Measurements from ENCODE around the gene CDC42SE2. TPM values are rescaled to one million over a fixed set of nuclear protein-coding genes. Genes with fewer than 3 reads are reported as not detected.
A peak's percentile ranks its signal among the peaks of the same experiment; 100 is the strongest.

Gene CDC42SE2
- total and polyA plus RNA-seq, 2 donors from 2014 or later: 24.8 to 90.7 TPM

- Histone ChIP-seq H3K4me3 (ENCODE audit: low read length in 3 of 3) (peak overlapping the region in 1 of 3 donors; percentile 12), H3K27me3 (ENCODE audit: control insufficient read depth, insufficient read depth, low read length) (no peaks in the 10 kb centered on the region), H3K9ac (ENCODE audit: low read length in 3 of 3) (no peak overlapping the region), H3K9me3 (ENCODE audit: control insufficient read depth in 2 of 3, insufficient read depth in 1 of 3, low read length in 3 of 3) (no peaks in the 10 kb centered on the region), H3K27ac (ENCODE audit: low read depth in 2 of 2, low read length in 2 of 2) (no peak overlapping the region), H3K36me3 (ENCODE audit: control insufficient read depth in 2 of 3, insufficient read depth in 3 of 3, low read length in 3 of 3) (no peaks in the 10 kb centered on the region), H3K4me1 (ENCODE audit: control insufficient read depth in 2 of 3, insufficient read depth in 2 of 3, low read depth in 1 of 3, low read length in 3 of 3) (no peaks in the 10 kb centered on the region)
- intact Hi-C loops (cut with DNase I): no loop called here
- no peak for TF ChIP-seq CTCF (IDR thresholded peaks at IDR 0.05; ENCODE audit: borderline replicate concordance, extremely low read depth, insufficient read depth)
- FAIRE-seq (no peak), DNase-seq (no peak)
Observed at GRCh38 chr5:131371835-131372234, 108.0 kb downstream of the CDC42SE2 start.

GRCh38 chr5:131373265-131373664 is 109.4 kb downstream of the CDC42SE2 start:
- Histone ChIP-seq H3K9ac (ENCODE audit: low read length in 3 of 3) (no peak overlapping the region), H3K9me3 (ENCODE audit: control insufficient read depth in 2 of 3, insufficient read depth in 1 of 3, low read length in 3 of 3) (no peaks in the 10 kb centered on the region), H3K27me3 (ENCODE audit: control insufficient read depth, insufficient read depth, low read length) (no peaks in the 10 kb centered on the region), H3K36me3 (ENCODE audit: control insufficient read depth in 2 of 3, insufficient read depth in 3 of 3, low read length in 3 of 3) (no peaks in the 10 kb centered on the region), H3K4me3 (ENCODE audit: low read length in 3 of 3) (no peak overlapping the region), H3K27ac (ENCODE audit: low read depth in 2 of 2, low read length in 2 of 2) (no peak overlapping the region), H3K4me1 (ENCODE audit: control insufficient read depth in 2 of 3, insufficient read depth in 2 of 3, low read depth in 1 of 3, low read length in 3 of 3) (no peaks in the 10 kb centered on the region)
- intact Hi-C loops (cut with DNase I): no loop called here
- FAIRE-seq (no peak), DNase-seq (no peak)
- no peak for TF ChIP-seq CTCF (IDR thresholded peaks at IDR 0.05; ENCODE audit: borderline replicate concordance, extremely low read depth, insufficient read depth)

- no peaks in the 10 kb centered on the region for H3K36me3 ChIP-seq (ENCODE audit: control insufficient read depth in 2 of 3, insufficient read depth in 3 of 3, low read length in 3 of 3)
- H3K4me3 ChIP-seq (ENCODE audit: low read length in 3 of 3): no peak overlapping the region
- no peak for DNase-seq
- H3K27ac ChIP-seq (ENCODE audit: low read depth in 2 of 2, low read length in 2 of 2): no peak overlapping the region
- H3K9ac ChIP-seq (ENCODE audit: low read length in 3 of 3): no peak overlapping the region
- TF ChIP-seq CTCF (IDR thresholded peaks at IDR 0.05; ENCODE audit: borderline replicate concordance, extremely low read depth, insufficient read depth): no peak
- peaks cover 0 to 10% (median 2%) of the 10 kb centered on the region in 3 donors for H3K4me1 ChIP-seq (ENCODE audit: control insufficient read depth in 2 of 3, insufficient read depth in 2 of 3, low read depth in 1 of 3, low read length in 3 of 3)
- intact Hi-C loops (cut with DNase I): no loop called here
- FAIRE-seq: no peak
- no peaks in the 10 kb centered on the region for H3K27me3 ChIP-seq (ENCODE audit: control insufficient read depth, insufficient read depth, low read length)
- no peaks in the 10 kb centered on the region for H3K9me3 ChIP-seq (ENCODE audit: control insufficient read depth in 2 of 3, insufficient read depth in 1 of 3, low read length in 3 of 3)
Observed at GRCh38 chr5:131375351-131375750, 111.5 kb downstream of the CDC42SE2 start.

- Histone ChIP-seq H3K9ac (ENCODE audit: low read length in 3 of 3) (no peak overlapping the region), H3K36me3 (ENCODE audit: control insufficient read depth in 2 of 3, insufficient read depth in 3 of 3, low read length in 3 of 3) (no peaks in the 10 kb centered on the region), H3K4me3 (ENCODE audit: low read length in 3 of 3) (no peak overlapping the region), H3K27ac (ENCODE audit: low read depth in 2 of 2, low read length in 2 of 2) (no peak overlapping the region), H3K27me3 (ENCODE audit: control insufficient read depth, insufficient read depth, low read length) (no peaks in the 10 kb centered on the region), H3K9me3 (ENCODE audit: control insufficient read depth in 2 of 3, insufficient read depth in 1 of 3, low read length in 3 of 3) (no peaks in the 10 kb centered on the region), H3K4me1 (ENCODE audit: control insufficient read depth in 2 of 3, insufficient read depth in 2 of 3, low read depth in 1 of 3, low read length in 3 of 3) (peaks cover 0 to 13% (median 2%) of the 10 kb centered on the region in 3 donors)
- TF ChIP-seq CTCF (IDR thresholded peaks at IDR 0.05; ENCODE audit: borderline replicate concordance, extremely low read depth, insufficient read depth): no peak
- no peak for DNase-seq
- intact Hi-C loops (cut with DNase I): no loop called here
- FAIRE-seq: no peak
Observed at GRCh38 chr5:131377346-131377745, 113.5 kb downstream of the CDC42SE2 start.

Measured in kidney (tissue), 14 donors.